ENCODE results near the gene SLC26A4. TPM values are rescaled to one million over a fixed set of nuclear protein-coding genes. Genes with fewer than 3 reads are reported as not detected.

The SLC26A4 gene
- total and polyA plus RNA-seq, 9 of the 15 experiments (the other 6 are each of a cell fraction or from before 2014, with no cell fraction given) = 0.09 to 1.2 (median 0.33) TPM

DNA sequence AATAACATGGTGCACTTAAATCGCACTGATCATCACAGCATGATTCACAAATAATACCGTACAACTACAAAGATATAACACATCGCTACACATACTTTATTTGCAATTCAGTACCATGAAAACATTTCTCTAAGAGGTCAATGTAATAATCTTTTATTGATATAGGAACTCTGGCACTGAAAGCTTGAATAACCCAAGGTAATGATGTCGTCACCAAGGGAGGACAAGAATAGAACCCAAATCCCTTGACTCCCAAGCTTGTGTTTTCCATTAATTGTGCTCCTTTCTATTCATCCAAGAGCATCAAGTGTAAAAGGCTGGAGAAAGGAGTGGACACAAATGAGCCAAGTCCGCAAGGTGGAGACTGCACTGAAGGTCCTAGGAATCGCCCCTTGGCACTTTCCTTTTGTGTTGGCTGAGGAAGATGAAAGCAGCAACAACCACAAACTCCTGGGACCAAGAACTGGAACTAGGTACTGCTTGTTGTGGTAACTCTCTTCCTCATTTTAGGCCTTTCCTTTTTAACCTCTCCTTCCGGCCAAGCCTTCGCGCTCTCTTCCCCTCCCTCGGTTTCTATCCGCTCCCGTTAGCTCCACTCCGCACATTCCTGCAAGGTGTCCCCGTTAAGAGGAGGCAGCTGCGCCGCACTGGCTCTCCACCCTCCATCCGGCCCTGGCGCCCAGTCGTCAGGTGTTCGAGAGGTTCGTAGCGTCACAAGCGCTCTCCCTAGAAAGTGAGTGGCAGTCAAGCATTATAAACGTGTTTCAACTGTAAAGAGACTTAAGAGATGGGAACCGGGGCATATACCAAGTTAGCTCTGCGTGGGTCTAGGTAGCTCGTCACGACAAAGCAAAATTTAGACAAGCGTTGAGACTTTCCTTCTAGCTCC, 82.3 kb downstream of the SLC26A4 start:
- FAIRE-seq = peak; percentile 51
- peak; percentile 67 for ATAC-seq
- in situ Hi-C loops (cut with MboI) = loop anchor here (10.0 to 25.0 kb wide), 2 partner anchors 132 to 394 kb away; partner anchors contain the start of gene LAMB4
- TF ChIP-seq, protein P1, sequence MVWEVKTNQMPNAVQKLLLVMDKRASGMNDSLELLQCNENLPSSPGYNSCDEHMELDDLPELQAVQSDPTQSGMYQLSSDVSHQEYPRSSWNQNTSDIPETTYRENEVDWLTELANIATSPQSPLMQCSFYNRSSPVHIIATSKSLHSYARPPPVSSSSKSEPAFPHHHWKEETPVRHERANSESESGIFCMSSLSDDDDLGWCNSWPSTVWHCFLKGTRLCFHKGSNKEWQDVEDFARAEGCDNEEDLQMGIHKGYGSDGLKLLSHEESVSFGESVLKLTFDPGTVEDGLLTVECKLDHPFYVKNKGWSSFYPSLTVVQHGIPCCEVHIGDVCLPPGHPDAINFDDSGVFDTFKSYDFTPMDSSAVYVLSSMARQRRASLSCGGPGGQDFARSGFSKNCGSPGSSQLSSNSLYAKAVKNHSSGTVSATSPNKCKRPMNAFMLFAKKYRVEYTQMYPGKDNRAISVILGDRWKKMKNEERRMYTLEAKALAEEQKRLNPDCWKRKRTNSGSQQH (CRISPR knock-in tag; IDR thresholded peaks at IDR 0.05) = 0 out of 2 replicates have a peak, but pooled peaks have one; percentile 40
- TF ChIP-seq, protein P2, sequence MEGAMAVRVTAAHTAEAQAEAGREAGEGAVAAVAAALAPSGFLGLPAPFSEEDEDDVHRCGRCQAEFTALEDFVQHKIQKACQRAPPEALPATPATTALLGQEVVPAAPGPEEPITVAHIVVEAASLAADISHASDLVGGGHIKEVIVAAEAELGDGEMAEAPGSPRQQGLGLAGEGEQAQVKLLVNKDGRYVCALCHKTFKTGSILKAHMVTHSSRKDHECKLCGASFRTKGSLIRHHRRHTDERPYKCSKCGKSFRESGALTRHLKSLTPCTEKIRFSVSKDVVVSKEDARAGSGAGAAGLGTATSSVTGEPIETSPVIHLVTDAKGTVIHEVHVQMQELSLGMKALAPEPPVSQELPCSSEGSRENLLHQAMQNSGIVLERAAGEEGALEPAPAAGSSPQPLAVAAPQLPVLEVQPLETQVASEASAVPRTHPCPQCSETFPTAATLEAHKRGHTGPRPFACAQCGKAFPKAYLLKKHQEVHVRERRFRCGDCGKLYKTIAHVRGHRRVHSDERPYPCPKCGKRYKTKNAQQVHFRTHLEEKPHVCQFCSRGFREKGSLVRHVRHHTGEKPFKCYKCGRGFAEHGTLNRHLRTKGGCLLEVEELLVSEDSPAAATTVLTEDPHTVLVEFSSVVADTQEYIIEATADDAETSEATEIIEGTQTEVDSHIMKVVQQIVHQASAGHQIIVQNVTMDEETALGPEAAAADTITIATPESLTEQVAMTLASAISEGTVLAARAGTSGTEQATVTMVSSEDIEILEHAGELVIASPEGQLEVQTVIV (CRISPR knock-in tag; IDR thresholded peaks at IDR 0.05; ENCODE audit: borderline replicate concordance) = no peak
- TF ChIP-seq KDM5B (IDR thresholded peaks at IDR 0.05; ENCODE audit: insufficient replicate concordance, low read depth, low read length) (peak; percentile 36), ZNF785 (CRISPR knock-in tag; IDR thresholded peaks at IDR 0.05) (no peak), ZNF134 (CRISPR knock-in tag; conservative IDR thresholded peaks at IDR 0.05) (no peak; the same call in none of the 2 replicates), SRSF3 (IDR thresholded peaks at IDR 0.05; ENCODE audit: insufficient read depth, low read length) (no peak), LEF1 (IDR thresholded peaks at IDR 0.05) (peak; percentile 15; the same call in 1 of the 2 replicates), ZKSCAN1 (IDR thresholded peaks at IDR 0.05; ENCODE audit: low read depth, low read length) (no peak), ZNF354B (CRISPR knock-in tag; IDR thresholded peaks at IDR 0.05) (no peak), ZNF212 (CRISPR knock-in tag; IDR thresholded peaks at IDR 0.05) (no peak; the same call in 1 of the 2 replicates)
- TF ChIP-seq, protein P3, sequence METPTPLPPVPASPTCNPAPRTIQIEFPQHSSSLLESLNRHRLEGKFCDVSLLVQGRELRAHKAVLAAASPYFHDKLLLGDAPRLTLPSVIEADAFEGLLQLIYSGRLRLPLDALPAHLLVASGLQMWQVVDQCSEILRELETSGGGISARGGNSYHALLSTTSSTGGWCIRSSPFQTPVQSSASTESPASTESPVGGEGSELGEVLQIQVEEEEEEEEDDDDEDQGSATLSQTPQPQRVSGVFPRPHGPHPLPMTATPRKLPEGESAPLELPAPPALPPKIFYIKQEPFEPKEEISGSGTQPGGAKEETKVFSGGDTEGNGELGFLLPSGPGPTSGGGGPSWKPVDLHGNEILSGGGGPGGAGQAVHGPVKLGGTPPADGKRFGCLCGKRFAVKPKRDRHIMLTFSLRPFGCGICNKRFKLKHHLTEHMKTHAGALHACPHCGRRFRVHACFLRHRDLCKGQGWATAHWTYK (CRISPR knock-in tag; IDR thresholded peaks at IDR 0.05) = peak; percentile 80; the same call in 1 of the 2 replicates
- TF ChIP-seq, protein P4, sequence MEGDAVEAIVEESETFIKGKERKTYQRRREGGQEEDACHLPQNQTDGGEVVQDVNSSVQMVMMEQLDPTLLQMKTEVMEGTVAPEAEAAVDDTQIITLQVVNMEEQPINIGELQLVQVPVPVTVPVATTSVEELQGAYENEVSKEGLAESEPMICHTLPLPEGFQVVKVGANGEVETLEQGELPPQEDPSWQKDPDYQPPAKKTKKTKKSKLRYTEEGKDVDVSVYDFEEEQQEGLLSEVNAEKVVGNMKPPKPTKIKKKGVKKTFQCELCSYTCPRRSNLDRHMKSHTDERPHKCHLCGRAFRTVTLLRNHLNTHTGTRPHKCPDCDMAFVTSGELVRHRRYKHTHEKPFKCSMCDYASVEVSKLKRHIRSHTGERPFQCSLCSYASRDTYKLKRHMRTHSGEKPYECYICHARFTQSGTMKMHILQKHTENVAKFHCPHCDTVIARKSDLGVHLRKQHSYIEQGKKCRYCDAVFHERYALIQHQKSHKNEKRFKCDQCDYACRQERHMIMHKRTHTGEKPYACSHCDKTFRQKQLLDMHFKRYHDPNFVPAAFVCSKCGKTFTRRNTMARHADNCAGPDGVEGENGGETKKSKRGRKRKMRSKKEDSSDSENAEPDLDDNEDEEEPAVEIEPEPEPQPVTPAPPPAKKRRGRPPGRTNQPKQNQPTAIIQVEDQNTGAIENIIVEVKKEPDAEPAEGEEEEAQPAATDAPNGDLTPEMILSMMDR (IDR thresholded peaks at IDR 0.05 in 2 of 3, conservative IDR thresholded peaks at IDR 0.05 in 1 of 3; ENCODE audit: insufficient read depth in 2 of 3, low read depth in 1 of 3, low read length in 3 of 3) = 0 out of 6 replicates have a peak, but pooled peaks of 1 of the 3 experiments have one; percentile 9

More for the DNA sequence above, 82.3 kb downstream of the SLC26A4 start:
- ChIA-PET POLR2A (interaction anchor here (0.6 to 3.5 kb wide), 29 partner anchors 9 to 794 kb away, joined by 3 to 19 read pairs (median 4); partner anchors contain the start of gene HBP1), CTCF (ENCODE audit: low intra/inter-chr PET ratio) (interaction anchor here (0.5 to 2.3 kb wide), 5 partner anchors 15 to 403 kb away, joined by 3 to 14 read pairs (median 6); no protein-coding TSS in a partner anchor)
- Histone ChIP-seq H4K20me1 (replicated peaks; ENCODE audit: control insufficient read depth, insufficient read depth, low read length) (peaks cover 17% of the 10 kb centered on the region), H3K4me3 (peak overlapping the region; percentile 93), H3K27ac (ENCODE audit: extremely low read depth, low read depth, low read length) (peak overlapping the region; percentile 100), H3K79me2 (ENCODE audit: control insufficient read depth, insufficient read depth, low read length) (peaks cover 41% of the 10 kb centered on the region), H3K27me3 (ENCODE audit: control insufficient read depth in 2 of 2, insufficient read depth in 2 of 2, low read length in 2 of 2) (no peaks in the 10 kb centered on the region), H3K9me1 (ENCODE audit: control insufficient read depth, insufficient read depth, low read length) (peaks cover 4% of the 10 kb centered on the region), H3K4me1 (replicated peaks in 1 of 2; ENCODE audit: control insufficient read depth in 2 of 2, insufficient read depth in 2 of 2, low read length in 2 of 2) (peaks cover 3 to 21% of the 10 kb centered on the region in 2 experiments), H3K9me3 (replicated peaks; ENCODE audit: control insufficient read depth, insufficient read depth, low read depth, low read length) (no peaks in the 10 kb centered on the region), H3K36me3 (ENCODE audit: control insufficient read depth, insufficient read depth, low read length) (peaks cover 17% of the 10 kb centered on the region; the same call in 2 of the 3 replicates), H2AFZ (ENCODE audit: low read depth, low read length) (peak overlapping the region; percentile 100), H3K9ac (ENCODE audit: insufficient read depth in 1 of 2, low read depth in 2 of 2, low read length in 2 of 2) (peak overlapping the region; percentile 95 to 99), H3K4me2 (ENCODE audit: insufficient read depth, low read length) (peak overlapping the region; percentile 100)
- WGBS (ENCODE audit: insufficient coverage, low coverage, missing lambda C conversion rate) = 12% methylated on average over 29 of the region's 29 CpGs
- DNase-seq (ENCODE audit: extremely low read depth in 1 of 4, low spot score in 3 of 4) = peak in 3 of 4 experiments; percentile 58 to 64 (median 59)
- intact Hi-C loops (cut with micrococcal nuclease) = loop anchor here (1.0 to 5.0 kb wide), 3 partner anchors 131 to 404 kb away; no protein-coding TSS in a partner anchor
- TSS peak; percentile 85 for BruUV-seq (replicated peaks)
